Right lobe of liver (tissue), 6 donors: ENCODE results near the gene ZNF787. TPM values are rescaled to one million over a fixed set of nuclear protein-coding genes. Genes with fewer than 3 reads are reported as not detected.

Experiments used
- ATAC-seq, 4 donors: fragments of 200-7000 bp; cut with Tn5 transposase; one replicate each; pipeline ENCODE4 v1.9.1; 2020; ENCODE audit warnings: mild to moderate bottlenecking in 4 of 4, moderate library complexity in 4 of 4
- DNase-seq, 3 donors: peaks; one replicate each; pipeline ENCODE4 v3.0.0-alpha.2; 2020
- H3K27ac ChIP-seq, 3 donors: fragments of 200-600 bp; one replicate each; pipeline ENCODE4 v1.8.0; 2022
- H3K27me3 ChIP-seq, 2 donors: fragments of 200-600 bp; one replicate each; pipeline ENCODE4 v1.8.0; 2022
- H3K36me3 ChIP-seq, 4 donors: fragments of 200-600 bp; sonication (generic) in 1 of 4; one replicate each; pipeline versions ENCODE4 v1.5.1 to v1.8.0; 2017 to 2022; ENCODE audit warnings: control low read depth in 1 of 4
- H3K4me1 ChIP-seq, 4 donors: fragments of 200-600 bp; sonication (generic) in 1 of 4; one replicate each; pipeline versions ENCODE4 v1.5.1 to v1.8.0; 2017 to 2022; ENCODE audit warnings: control low read depth in 1 of 4
- H3K4me3 ChIP-seq, 3 donors: fragments of 200-600 bp; one replicate each; pipeline ENCODE4 v1.8.0; 2022
- H3K9me3 ChIP-seq, 4 donors: fragments of 200-600 bp; sonication (generic) in 1 of 4; one replicate each; pipeline versions ENCODE4 v1.5.1 to v1.8.0; 2017 to 2022; ENCODE audit warnings: control low read depth in 1 of 4
- POLR2A ChIP-seq: fragments of 450-650 bp; IDR thresholded peaks from one replicate; pipeline ENCODE4 v1.6.1; 2017; ENCODE audit warnings: antibody characterized with exemption, mild to moderate bottlenecking
- WGBS: methylation state at CpG from one replicate; pipeline ENCODE4 v1.1.6; 2018; ENCODE audit warnings: low coverage, low lambda C conversion rate; ENCODE audit not compliant: insufficient coverage; ENCODE audit errors: missing lambda C conversion rate; 5-methylcytosine and 5-hydroxymethylcytosine counted together
- intact Hi-C, 2 donors: fragments of 100-400 bp; cut with DNase I; formaldehyde crosslinking; loops; one replicate each; pipeline versions ENCODE4 v1.11.2 to v1.14.1; 2022
- total RNA-seq, 6 experiments: library from RNA; depleted of rRNA in 2 of 6; stranded (reverse); fragments of >200 nt in 2 of 6; fragmentation: NEBNext Ultra II Directional in 3 of 6; extraction: Animal tissue kit (Norgen Biotek cat#: 25700) in 3 of 6; gene quantifications; one replicate each; pipeline versions ENCODE4 v1.1.0 to v1.2.4, GENCODE V29; 2016 to 2023
- TF ChIP-seq, protein P1 (sequence below), 4 donors: fragments of 200-600 bp in 3 of 4; fragments of 450-650 bp in 1 of 4; IDR thresholded peaks; one replicate each; pipeline versions ENCODE4 v1.5.1 to v1.8.0; 2016 to 2022; ENCODE audit warnings: antibody characterized with exemption in 4 of 4, mild to moderate bottlenecking in 2 of 4
- donor health status: DM: no; HTN: yes; CAD: no.
- donor health status: DM: no; HTN: no; CAD: no.
- donor health status: DM: no; HTN: no; CAD: no.
- donor health status: DM: no; HTN: yes; CAD: no.
- donor health status: DM: no; HTN: yes; CAD: no.

Gene ZNF787
- total RNA-seq, 6 experiments from 2014 or later, result 15.8 to 26.0 (median 22.5) TPM

DNA sequence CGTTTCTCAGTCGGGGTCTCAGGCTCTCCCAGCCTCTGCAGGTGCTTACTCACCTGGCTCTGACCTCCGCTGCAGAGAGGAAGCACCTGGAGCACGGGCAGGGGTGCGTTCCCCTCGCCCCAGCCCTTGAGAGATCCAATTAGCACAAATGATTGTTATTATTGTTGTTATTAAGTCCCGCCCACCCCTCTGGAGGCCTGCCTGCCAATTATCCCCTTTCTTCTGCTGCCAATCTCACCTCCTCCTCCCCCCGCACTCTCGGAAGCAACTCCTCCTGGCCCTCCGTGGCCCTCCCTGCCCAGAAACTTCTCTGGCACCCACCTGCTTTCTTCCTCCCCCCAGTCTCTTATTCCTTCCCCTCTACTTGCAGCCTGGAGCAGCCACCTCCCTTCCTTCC is 8.8 kb downstream of the ZNF787 start:
- Histone ChIP-seq H3K36me3 (no peaks in the 10 kb centered on the region), H3K4me1 (peaks cover 0 to 74% (median 42%) of the 10 kb centered on the region in 4 donors), H3K4me3 (no peak overlapping the region), H3K9me3 (no peaks in the 10 kb centered on the region), H3K27me3 (no peaks in the 10 kb centered on the region), H3K27ac (peak overlapping the region in 1 of 3 donors; percentile 57)
- intact Hi-C loops, result no loop called here
- WGBS, result 41% methylated on average over 9 of the region's 10 CpGs
- ATAC-seq (no peak), DNase-seq (no peak)
- TF ChIP-seq, protein P1, sequence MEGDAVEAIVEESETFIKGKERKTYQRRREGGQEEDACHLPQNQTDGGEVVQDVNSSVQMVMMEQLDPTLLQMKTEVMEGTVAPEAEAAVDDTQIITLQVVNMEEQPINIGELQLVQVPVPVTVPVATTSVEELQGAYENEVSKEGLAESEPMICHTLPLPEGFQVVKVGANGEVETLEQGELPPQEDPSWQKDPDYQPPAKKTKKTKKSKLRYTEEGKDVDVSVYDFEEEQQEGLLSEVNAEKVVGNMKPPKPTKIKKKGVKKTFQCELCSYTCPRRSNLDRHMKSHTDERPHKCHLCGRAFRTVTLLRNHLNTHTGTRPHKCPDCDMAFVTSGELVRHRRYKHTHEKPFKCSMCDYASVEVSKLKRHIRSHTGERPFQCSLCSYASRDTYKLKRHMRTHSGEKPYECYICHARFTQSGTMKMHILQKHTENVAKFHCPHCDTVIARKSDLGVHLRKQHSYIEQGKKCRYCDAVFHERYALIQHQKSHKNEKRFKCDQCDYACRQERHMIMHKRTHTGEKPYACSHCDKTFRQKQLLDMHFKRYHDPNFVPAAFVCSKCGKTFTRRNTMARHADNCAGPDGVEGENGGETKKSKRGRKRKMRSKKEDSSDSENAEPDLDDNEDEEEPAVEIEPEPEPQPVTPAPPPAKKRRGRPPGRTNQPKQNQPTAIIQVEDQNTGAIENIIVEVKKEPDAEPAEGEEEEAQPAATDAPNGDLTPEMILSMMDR (IDR thresholded peaks at IDR 0.05), result no peak
- no peak for TF ChIP-seq POLR2A

DNA sequence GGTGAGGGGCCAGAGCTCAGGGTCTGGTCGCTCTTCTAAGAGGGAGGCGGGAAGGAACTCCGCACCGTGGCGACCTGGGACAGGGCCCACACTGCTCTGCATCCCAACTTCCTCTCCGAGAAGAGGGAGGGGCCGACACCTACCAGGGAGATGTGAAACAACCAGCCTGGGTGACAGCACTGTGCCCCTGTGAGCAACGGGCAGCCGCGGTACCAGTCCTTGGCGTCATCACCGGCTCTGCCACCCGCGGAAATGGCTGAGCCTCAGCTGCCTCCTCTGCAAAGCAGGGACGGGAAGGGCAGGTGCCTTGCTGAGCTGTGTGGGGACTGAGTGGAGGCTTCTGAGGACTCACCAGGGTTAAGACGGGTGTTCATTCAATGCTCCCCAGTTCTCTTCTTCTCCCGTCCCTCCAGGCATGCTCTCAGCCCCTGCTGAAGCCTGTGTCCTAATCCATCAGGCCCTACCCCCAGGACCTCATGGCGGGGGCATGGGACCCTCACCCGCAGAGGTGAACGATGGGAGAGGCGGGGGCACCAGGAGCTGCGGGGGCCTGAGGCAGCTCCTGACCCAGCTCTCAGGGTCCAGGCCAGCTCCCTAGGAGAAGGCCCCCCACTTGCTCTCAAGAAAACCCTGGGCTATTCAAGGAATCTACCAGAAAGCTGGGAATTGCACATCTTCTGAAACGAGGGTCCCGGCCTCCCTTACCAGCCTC is 9.3 kb downstream of the ZNF787 start:
- intact Hi-C loops, result no loop called here
- H3K36me3 ChIP-seq, result no peaks in the 10 kb centered on the region
- no peaks in the 10 kb centered on the region for H3K27me3 ChIP-seq
- WGBS, result 38% methylated on average over 4 of the region's 24 CpGs
- no peaks in the 10 kb centered on the region for H3K9me3 ChIP-seq
- TF ChIP-seq POLR2A, result no peak
- TF ChIP-seq, protein P1 (IDR thresholded peaks at IDR 0.05), result no peak
- ATAC-seq (peak; percentile 51 to 65 (median 57)), DNase-seq (peak in 2 of 3 donors; percentile 63 to 66)
- peaks cover 0 to 73% (median 41%) of the 10 kb centered on the region in 4 donors for H3K4me1 ChIP-seq
- H3K4me3 ChIP-seq, result no peak overlapping the region
- peak overlapping the region; percentile 38 to 57 (median 43) for H3K27ac ChIP-seq

DNA sequence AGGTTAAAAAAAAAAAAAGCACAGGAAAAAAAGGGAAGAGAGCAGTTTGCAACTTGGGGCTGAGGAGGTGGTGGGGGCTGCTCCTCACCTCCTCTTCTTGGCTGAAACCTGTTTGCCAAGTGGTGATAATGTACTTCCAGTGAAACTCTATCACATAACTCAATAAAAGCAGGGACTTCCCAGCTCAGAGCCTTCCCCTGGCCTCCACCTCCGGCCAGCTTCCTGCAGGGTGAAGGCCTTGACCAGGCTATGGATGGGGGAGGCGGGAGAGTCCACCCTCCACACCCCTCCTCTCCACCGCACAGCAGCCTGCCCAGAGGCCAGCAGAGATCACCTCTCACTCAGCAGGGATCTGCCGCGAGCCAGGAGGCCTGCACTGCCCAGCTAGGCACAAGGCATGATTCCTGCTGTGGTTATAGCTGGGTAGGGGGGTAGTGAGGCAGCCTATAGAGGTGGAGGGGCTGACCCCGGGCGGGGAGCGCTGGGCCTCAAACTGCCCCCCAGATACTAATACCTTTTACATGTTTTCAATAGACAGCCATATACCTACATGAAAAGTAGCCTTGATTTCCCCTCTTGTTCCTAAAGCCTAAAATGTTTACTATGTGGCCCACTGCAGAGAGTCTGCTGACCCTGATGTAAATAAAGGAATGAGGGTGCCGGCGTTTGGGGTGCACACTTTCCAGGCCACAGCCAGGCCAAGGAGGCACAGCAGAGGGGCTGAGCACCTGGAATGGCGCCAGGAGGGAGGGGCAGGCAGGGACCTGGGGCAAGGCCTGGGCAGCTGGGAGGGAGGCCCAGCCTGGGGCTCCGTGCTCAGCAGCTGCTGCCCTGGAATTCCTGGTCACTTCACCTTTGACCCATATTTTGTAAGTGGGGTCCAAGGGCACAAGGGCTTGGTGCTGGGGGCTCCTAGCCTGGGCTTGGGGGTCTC is 10.3 kb downstream of the ZNF787 start:
- TF ChIP-seq, protein P1 (IDR thresholded peaks at IDR 0.05), result no peak
- TF ChIP-seq POLR2A, result no peak
- WGBS, result 25% methylated on average over 9 of the region's 12 CpGs
- peak overlapping the region; percentile 38 to 57 (median 43) for H3K27ac ChIP-seq
- no peaks in the 10 kb centered on the region for H3K27me3 ChIP-seq
- peak; percentile 85 to 90 (median 87) for DNase-seq
- H3K36me3 ChIP-seq, result no peaks in the 10 kb centered on the region
- peak; percentile 84 to 95 (median 90) for ATAC-seq
- intact Hi-C loops, result no loop called here
- H3K4me1 ChIP-seq, result peaks cover 0 to 77% (median 43%) of the 10 kb centered on the region in 4 donors
- no peaks in the 10 kb centered on the region for H3K9me3 ChIP-seq
- no peak overlapping the region for H3K4me3 ChIP-seq

DNA sequence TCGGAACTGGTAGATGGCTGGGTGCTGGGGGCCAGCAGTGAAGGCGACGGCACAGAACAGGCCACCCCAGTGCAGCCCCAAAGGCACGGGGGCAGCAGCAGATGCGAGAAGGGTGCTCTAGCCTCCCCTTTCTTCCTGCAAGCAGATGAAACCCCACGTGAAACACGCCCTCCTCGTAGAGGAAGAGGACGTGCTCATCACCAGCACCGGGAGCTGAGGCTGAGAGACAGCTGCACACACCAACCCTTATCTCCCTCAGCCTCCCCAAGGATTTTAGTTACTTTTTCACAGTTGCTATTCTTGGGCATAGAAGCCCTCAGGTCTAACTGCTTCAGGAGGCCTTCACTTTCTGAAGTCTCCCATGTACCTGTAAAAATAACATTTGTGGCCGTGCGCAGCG is 11.9 kb downstream of the ZNF787 start:
- no peak overlapping the region for H3K4me3 ChIP-seq
- H3K4me1 ChIP-seq, result peaks cover 0 to 84% (median 43%) of the 10 kb centered on the region in 4 donors
- no peaks in the 10 kb centered on the region for H3K27me3 ChIP-seq
- DNase-seq (no peak), ATAC-seq (no peak)
- no peak overlapping the region for H3K27ac ChIP-seq
- no peak for TF ChIP-seq POLR2A
- TF ChIP-seq, protein P1 (IDR thresholded peaks at IDR 0.05), result no peak
- intact Hi-C loops, result loop anchor here (10.0 kb wide), 2 partner anchors 56 to 66 kb away; partner anchors contain the start of gene GALP (in 1 of the 2)
- 48% methylated on average over 7 of the region's 13 CpGs for WGBS
- no peaks in the 10 kb centered on the region for H3K36me3 ChIP-seq
- no peaks in the 10 kb centered on the region for H3K9me3 ChIP-seq
